ENCODE data around the gene MPP3. TPM values are rescaled to one million over a fixed set of nuclear protein-coding genes. Genes with fewer than 3 reads are reported as not detected.

The MPP3 gene
- total RNA-seq, 2 experiments from 2014 or later = 0.27 to 0.31 TPM

DNA sequence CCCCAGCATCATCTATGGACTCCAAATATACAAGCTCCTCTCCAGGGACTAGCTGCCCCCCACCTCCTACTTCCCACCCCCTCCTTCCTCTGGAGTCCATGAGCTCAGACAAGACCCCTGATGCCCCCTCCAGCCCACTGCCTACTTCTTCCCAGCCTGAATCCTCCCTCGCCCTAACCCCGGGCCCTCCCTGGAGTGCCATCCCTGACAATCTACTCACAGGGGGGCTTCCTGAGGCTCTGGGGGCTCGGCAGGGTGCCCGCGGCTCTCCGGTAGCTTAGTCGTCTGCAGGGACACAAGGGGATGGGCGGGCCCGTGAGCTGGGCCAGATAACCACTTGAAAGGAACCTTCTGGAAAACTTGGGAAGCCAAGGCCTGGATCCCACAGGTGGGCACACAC lies 15.1 kb downstream of the MPP3 start:
- H3K4me3 Mint-ChIP-seq = no peak overlapping the region
- ChIA-PET POLR2A (no interaction called here), CTCF (interaction anchor here (0.7 to 1.5 kb wide), 6 partner anchors 11 to 63 kb away, joined by 3 to 9 read pairs (median 4); no protein-coding TSS in a partner anchor)
- H3K4me1 Mint-ChIP-seq (ENCODE audit: low read depth) = no peaks in the 10 kb centered on the region
- H3K36me3 Mint-ChIP-seq (ENCODE audit: low read depth) = no peaks in the 10 kb centered on the region
- intact Hi-C loops (cut with micrococcal nuclease) = no loop called here
- H3K9me3 Mint-ChIP-seq = no peaks in the 10 kb centered on the region
- H3K27me3 Mint-ChIP-seq = no peaks in the 10 kb centered on the region
- no peak overlapping the region for H3K27ac Mint-ChIP-seq
- TF ChIP-seq CTCF (IDR thresholded peaks at IDR 0.05) = no peak
- no peak for ATAC-seq
- no peak for DNase-seq

- no peak for ATAC-seq
- Mint-ChIP-seq H3K9me3 (no peaks in the 10 kb centered on the region), H3K27ac (no peak overlapping the region), H3K36me3 (ENCODE audit: low read depth) (no peaks in the 10 kb centered on the region), H3K4me3 (no peak overlapping the region), H3K4me1 (ENCODE audit: low read depth) (no peaks in the 10 kb centered on the region), H3K27me3 (no peaks in the 10 kb centered on the region)
- intact Hi-C loops (cut with micrococcal nuclease) = no loop called here
- DNase-seq = no peak
- TF ChIP-seq CTCF (IDR thresholded peaks at IDR 0.05) = no peak
- ChIA-PET CTCF (interaction anchor here (1.1 to 2.0 kb wide), 3 partner anchors 30 to 62 kb away, joined by 3 to 7 read pairs (median 6); partner anchors contain the start of gene CD300LG), POLR2A (interaction anchor here (0.6 kb wide), 1 partner anchor 12 kb away, joined by 3 read pairs; no protein-coding TSS in a partner anchor)
Observed at GRCh38 chr17:43816336-43817320, 16.3 kb downstream of the MPP3 start.

- Mint-ChIP-seq H3K36me3 (ENCODE audit: low read depth) (no peaks in the 10 kb centered on the region), H3K4me3 (no peak overlapping the region), H3K27me3 (peaks cover 1% of the 10 kb centered on the region), H3K4me1 (ENCODE audit: low read depth) (no peaks in the 10 kb centered on the region), H3K27ac (no peak overlapping the region), H3K9me3 (no peaks in the 10 kb centered on the region)
- no peak for DNase-seq
- no peak for ATAC-seq
- no peak for TF ChIP-seq CTCF (IDR thresholded peaks at IDR 0.05)
- POLR2A ChIA-PET = interaction anchor here (0.6 kb wide), 1 partner anchor 256 kb away, joined by 3 read pairs; no protein-coding TSS in a partner anchor
- intact Hi-C loops (cut with micrococcal nuclease) = no loop called here
- CTCF ChIA-PET = no interaction called here
Observed at GRCh38 chr17:43814714-43815113, 18.2 kb downstream of the MPP3 start.

DNA sequence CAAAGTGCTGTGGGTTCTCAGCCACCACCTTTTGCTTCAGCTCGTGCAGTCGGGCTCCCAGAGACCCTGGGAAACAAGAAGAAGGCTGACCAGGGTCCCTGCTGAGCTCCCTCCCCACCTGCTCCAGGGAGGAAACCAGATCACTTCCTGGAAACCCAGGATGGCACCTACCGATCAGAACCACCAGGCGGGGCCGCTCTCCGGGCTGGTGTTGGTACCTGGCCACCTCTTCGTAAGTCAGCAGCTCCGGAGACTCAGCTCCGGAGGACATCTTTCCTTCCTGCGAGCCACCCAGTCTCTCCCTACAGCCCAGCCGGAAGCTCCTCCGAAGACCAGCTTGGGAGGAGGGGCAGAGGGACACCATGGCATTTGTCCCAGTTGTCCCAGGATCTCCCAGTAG lies 18.9 kb downstream of the MPP3 start:
- Mint-ChIP-seq H3K27me3 (peaks cover 1% of the 10 kb centered on the region), H3K9me3 (no peaks in the 10 kb centered on the region), H3K4me3 (no peak overlapping the region), H3K4me1 (ENCODE audit: low read depth) (no peaks in the 10 kb centered on the region), H3K36me3 (ENCODE audit: low read depth) (no peaks in the 10 kb centered on the region), H3K27ac (no peak overlapping the region)
- POLR2A ChIA-PET = no interaction called here
- ATAC-seq (no peak), DNase-seq (no peak)
- no peak for TF ChIP-seq CTCF (IDR thresholded peaks at IDR 0.05)
- CTCF ChIA-PET = interaction anchor here (1.3 kb wide), 1 partner anchor 65 kb away, joined by 3 read pairs; no protein-coding TSS in a partner anchor
- intact Hi-C loops (cut with micrococcal nuclease) = no loop called here

GRCh38 chr17:43813386-43813785 lies 19.6 kb downstream of the MPP3 start:
- ChIA-PET POLR2A (no interaction called here), CTCF (interaction anchor here (1.3 to 1.4 kb wide), 2 partner anchors 33 to 65 kb away, joined by 3 to 4 read pairs; no protein-coding TSS in a partner anchor)
- Mint-ChIP-seq H3K36me3 (ENCODE audit: low read depth) (no peaks in the 10 kb centered on the region), H3K27me3 (peaks cover 4% of the 10 kb centered on the region), H3K4me1 (ENCODE audit: low read depth) (no peaks in the 10 kb centered on the region), H3K9me3 (no peaks in the 10 kb centered on the region), H3K4me3 (no peak overlapping the region), H3K27ac (no peak overlapping the region)
- ATAC-seq (no peak), DNase-seq (no peak)
- no peak for TF ChIP-seq CTCF (IDR thresholded peaks at IDR 0.05)
- intact Hi-C loops (cut with micrococcal nuclease) = no loop called here
